Stimulated activated CD8-positive, alpha-beta memory T cell treated with anti-CD3 and anti-CD28 coated beads, Interleukin-12 subunit alpha, Interleukin-12 subunit beta, amount 100 ng/mL, for 4 hours (primary cell): ENCODE data around the gene GAS2.
"Not testable (repeated sequence)": the region's sequence is repeated elsewhere in the genome, so short reads cannot be mapped to it uniquely, and the experiment has no call there.

Experiments
- DNase-seq: peaks from one replicate; pipeline ENCODE4 v3.0.0-alpha.2; 2020; ENCODE audit warnings: low read depth

Gene GAS2

GRCh38 chr11:22666325-22666687, at the start of gene GAS2:
GAS2 (plus strand) TSS chr11:22666611; CDS start chr11:22674870, 8,259 bp downstream.
- no peak for DNase-seq

- no peak for DNase-seq
Observed at GRCh38 chr11:22617868-22618267, 48.5 kb upstream of the GAS2 start.

GRCh38 chr11:22624742-22625447, 41.5 kb upstream of the GAS2 start:
- no peak for DNase-seq

- peak; percentile 79 for DNase-seq
Observed at GRCh38 chr11:22625448-22626287, 40.7 kb upstream of the GAS2 start, which contains the start of gene FANCF. FANCF (minus strand) TSS chr11:22625823; CDS start chr11:22625810, 13 bp downstream.

- DNase-seq, result no peak
Observed at GRCh38 chr11:22626573-22627239, 39.7 kb upstream of the GAS2 start.

DNA sequence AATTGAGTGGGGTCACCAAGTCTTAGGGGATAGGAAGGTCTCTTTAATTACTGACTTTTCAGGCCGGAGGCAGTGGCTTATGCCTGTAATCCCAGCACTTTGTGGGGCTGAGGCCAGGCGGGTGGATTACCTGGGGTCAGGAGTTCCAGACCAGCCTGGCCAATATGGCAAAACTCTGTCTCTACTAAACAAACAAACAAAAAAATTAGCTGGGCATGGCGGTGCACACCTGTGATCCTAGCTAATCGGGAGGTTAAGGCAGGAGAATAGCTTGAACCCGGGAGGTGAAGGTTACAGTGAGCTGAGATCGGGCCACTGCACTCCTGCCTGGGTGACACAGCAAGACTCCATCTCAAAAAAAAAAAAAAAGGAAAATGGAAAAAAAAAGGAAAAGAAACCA, 39.0 kb upstream of the GAS2 start:
- DNase-seq, result no peak

DNA sequence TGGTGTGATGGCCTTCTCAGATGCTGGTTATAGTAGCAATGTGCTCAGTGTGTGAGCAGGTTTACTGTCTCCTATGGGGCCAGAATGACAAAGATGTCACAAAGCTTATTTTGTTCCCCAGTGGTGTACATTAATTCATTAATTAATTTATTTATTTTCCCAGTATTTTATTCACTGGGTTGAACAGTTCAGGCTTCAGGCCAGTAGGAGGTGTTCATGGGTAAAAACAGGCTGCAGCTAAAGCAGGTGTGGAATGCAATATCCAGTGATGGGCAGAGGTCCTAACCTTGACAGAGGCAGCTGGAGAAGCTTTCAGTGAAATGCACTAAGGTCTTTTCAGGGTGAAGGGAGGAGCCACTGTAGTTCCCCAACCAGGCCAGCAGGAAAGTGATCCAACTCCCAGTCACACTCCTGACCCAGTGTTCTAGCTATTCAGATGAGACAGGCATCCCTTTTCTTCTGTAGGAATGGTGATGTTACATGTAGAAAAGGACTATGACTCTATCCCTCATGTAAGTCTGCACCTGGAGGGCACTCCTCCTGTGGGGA, 33.0 kb upstream of the GAS2 start:
- DNase-seq, result no peak

- no peak for DNase-seq
Observed at GRCh38 chr11:22634897-22635629, 31.3 kb upstream of the GAS2 start.

DNA sequence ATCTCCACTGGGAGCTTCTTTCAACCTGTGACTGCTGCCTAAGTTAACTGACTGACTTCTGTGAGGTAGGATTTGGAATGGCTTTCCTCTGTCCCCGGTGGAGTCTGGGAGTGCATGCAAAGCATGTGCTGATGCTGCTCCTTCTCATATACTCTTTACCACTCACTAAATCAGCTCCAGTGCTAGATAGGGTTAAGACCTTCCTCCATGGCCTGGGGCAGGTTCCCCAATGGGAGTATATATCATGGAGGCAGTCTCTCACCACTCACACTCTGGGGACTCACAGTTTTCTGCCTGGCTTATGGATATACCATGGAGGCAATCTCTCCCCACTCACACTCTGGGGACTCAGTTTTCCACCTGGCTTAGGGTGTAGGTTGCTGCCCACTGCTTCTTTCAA, 30.7 kb upstream of the GAS2 start:
- DNase-seq, result no peak

- DNase-seq, result no peak
Observed at GRCh38 chr11:22640862-22641261, 25.5 kb upstream of the GAS2 start.

DNA sequence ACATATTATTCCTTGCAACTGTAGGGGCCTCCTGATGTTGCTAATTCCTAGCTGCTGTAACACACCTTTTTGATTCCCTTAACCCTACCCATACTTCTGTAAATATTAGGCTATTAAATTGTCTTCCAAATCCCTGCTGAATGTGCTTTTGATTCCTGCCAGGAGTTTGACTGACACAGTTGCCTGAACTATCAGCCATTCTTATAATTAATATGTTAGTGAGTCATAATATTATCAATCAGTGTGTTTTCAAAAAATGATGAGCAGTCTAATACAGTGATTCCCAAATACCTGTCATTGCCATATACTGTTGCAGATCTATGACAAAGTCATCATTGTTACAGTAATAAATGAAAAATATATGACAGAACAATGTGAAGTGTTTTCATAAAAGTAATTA, 24.9 kb upstream of the GAS2 start:
- DNase-seq, result no peak

DNA sequence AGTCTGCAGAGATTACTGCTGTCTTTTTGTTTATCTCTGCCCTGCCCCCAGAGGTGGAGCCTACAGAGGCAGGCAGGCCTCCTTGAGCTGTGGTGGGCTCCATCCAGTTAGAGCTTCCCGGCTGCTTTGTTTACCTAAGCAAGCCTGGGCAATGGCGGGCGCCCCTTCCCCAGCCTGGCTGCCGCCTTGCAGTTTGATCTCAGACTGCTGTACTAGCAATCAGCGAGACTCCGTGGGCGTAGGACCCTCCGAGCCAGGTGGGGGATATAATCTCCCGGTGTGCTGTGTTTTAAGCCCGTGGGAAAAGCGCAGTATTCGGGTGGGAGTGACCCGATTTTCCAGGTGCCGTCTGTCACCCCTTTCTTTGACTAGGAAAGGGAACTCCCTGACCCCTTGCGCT, 14.1 kb upstream of the GAS2 start:
- not testable (repeated sequence) for DNase-seq

DNA sequence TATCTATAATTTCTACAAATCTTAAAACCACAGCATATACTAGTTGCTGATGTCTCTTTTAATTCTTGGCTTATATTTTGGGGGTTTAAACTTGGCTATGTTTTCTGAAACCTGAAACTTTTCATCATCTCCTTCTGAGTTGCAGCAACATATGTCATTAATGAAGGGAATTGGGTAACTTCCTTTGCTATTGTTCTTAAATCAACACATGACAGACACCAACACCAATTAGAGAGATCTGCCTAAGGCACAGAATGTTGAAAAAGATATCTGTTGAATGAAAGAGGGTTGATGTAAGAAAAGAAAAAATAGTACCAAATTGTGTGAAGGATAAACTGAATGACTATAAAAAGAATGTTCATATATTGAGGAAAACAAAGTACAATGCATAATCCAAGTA, 10.3 kb upstream of the GAS2 start:
- DNase-seq, result no peak

DNA sequence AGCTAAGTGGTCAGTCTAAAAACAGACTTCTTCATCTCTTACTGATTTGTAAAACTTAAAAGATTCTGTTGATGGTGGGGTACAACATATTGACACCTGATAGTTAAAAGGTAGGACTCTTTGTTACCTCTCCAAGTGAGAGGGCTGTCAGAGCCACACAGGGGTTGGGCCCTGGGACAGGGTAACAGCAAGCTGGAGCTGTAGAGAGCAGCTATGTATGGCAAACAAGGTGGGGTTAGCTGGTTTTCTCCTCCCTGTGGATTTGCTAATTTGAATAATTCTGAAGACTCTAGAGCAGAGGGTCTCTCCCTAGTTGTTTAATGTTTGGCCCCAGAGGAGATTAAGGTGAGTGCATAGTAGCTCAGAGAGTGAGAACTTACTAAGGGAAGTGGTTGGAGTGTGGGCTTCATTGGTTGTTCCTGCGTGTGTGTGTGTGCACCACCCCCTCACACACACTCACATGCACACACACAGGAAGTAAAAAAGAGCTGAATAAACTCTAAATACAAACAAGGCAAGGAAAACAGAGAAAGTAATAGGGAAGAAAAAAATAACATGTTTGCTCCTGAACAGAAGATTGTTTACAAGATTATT, 9.2 kb upstream of the GAS2 start:
- DNase-seq, result no peak

DNA sequence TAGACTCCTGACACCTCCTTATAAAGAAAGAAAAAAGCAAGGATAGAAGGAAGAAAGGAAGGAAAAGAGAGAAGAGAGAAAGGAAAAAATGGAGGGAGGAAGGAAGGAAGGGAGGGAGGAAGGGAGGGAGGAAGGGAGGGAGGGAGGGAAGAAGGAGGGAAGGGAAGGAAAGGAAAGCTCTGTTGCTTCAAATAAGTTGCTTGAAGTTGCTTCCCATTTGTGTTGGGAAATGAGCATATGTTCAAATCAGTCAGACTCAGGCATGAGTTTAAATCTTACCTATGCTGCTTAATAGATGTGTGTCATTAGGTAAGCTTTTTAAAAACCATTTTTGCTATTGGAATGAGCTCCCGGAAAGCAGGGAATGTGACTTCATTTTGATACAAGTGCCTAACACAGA, 6.6 kb upstream of the GAS2 start:
- DNase-seq, result no peak

- DNase-seq, result no peak
Observed at GRCh38 chr11:22666688-22667439, 453 bp downstream of the GAS2 start.

- no peak for DNase-seq
Observed at GRCh38 chr11:22668005-22668796, 1.8 kb downstream of the GAS2 start.

GRCh38 chr11:22669368-22669767, 3.0 kb downstream of the GAS2 start:
- DNase-seq, result no peak

DNA sequence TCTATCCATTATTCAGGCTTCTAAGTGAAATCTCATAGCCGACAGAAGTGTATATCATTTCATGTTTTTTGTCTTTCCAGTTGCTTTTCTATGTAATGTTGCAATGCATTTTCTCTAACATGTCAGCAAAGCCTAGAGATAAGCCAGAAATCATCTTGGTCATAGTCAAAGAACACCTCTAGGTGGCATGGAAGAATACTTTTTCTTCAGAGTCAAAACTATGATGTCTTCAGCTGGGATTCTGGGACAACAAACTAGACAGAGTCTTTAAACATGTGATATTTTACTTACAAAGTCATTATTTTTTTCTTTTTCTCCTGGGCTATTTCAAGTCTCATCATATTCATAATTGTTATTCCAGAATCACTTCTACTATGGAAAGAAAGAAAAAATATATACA, 4.4 kb downstream of the GAS2 start:
- no peak for DNase-seq

GRCh38 chr11:22671751-22672150, 5.3 kb downstream of the GAS2 start:
- DNase-seq, result no peak
